ENCODE data around the gene TEX19.

Gene TEX19

GRCh38 chr17:82399041-82399441 lies 40.0 kb downstream of the TEX19 start:
- H2AFZ ChIP-seq (ENCODE audit: low read depth), result no peak overlapping the region
- peak overlapping the region; percentile 84; the same call in 1 of the 2 replicates for H3K4me2 ChIP-seq
- no peak overlapping the region for H3K9ac ChIP-seq
- H3K36me3 ChIP-seq (ENCODE audit: insufficient read depth), result no peaks in the 10 kb centered on the region
- H3K4me1 ChIP-seq (ENCODE audit: low read depth, poor library complexity, severe bottlenecking), result peaks cover 51% of the 10 kb centered on the region
- H3K27ac ChIP-seq, result no peak overlapping the region; the same call in 1 of the 2 replicates
- no peak for TF ChIP-seq CTCF (conservative IDR thresholded peaks at IDR 0.05; ENCODE audit: low read depth, low read length)
- H4K20me1 ChIP-seq (ENCODE audit: insufficient read depth), result no peaks in the 10 kb centered on the region
- no peaks in the 10 kb centered on the region for H3K27me3 ChIP-seq (ENCODE audit: insufficient read depth, low read depth)
- H3K4me3 ChIP-seq (IDR thresholded peaks at IDR 0.05; ENCODE audit: insufficient read depth, low read depth, low read length), result no peak overlapping the region
- H3K79me2 ChIP-seq (ENCODE audit: insufficient read depth, low read depth), result no peaks in the 10 kb centered on the region

- H3K9ac ChIP-seq, result no peak overlapping the region
- no peaks in the 10 kb centered on the region for H3K79me2 ChIP-seq (ENCODE audit: insufficient read depth, low read depth)
- H3K4me2 ChIP-seq, result peak overlapping the region; percentile 84
These were observed 40.6 kb downstream of the TEX19 start for GRCh38 chr17:82399601-82400101.

GRCh38 chr17:82400206-82400605 lies 41.2 kb downstream of the TEX19 start:
- peak overlapping the region; percentile 84 for H3K4me2 ChIP-seq
- H3K9ac ChIP-seq, result no peak overlapping the region

More at GRCh38 chr17:82399601-82400101, 40.6 kb downstream of the TEX19 start:
- no peak for TF ChIP-seq CTCF (conservative IDR thresholded peaks at IDR 0.05; ENCODE audit: low read depth, low read length)
- H3K4me1 ChIP-seq (ENCODE audit: low read depth, poor library complexity, severe bottlenecking), result peaks cover 57% of the 10 kb centered on the region
- no peaks in the 10 kb centered on the region for H3K36me3 ChIP-seq (ENCODE audit: insufficient read depth)
- H4K20me1 ChIP-seq (ENCODE audit: insufficient read depth), result no peaks in the 10 kb centered on the region
- H3K27ac ChIP-seq, result peak overlapping the region; percentile 84
- no peak overlapping the region for H2AFZ ChIP-seq (ENCODE audit: low read depth)
- H3K4me3 ChIP-seq (IDR thresholded peaks at IDR 0.05; ENCODE audit: insufficient read depth, low read depth, low read length), result no peak overlapping the region
- H3K27me3 ChIP-seq (ENCODE audit: insufficient read depth, low read depth), result no peaks in the 10 kb centered on the region

GRCh38 chr17:82400830-82401229 lies 41.8 kb downstream of the TEX19 start:
- Histone ChIP-seq H3K4me1 (ENCODE audit: low read depth, poor library complexity, severe bottlenecking) (peaks cover 69% of the 10 kb centered on the region), H3K36me3 (ENCODE audit: insufficient read depth) (no peaks in the 10 kb centered on the region), H4K20me1 (ENCODE audit: insufficient read depth) (no peaks in the 10 kb centered on the region), H3K27me3 (ENCODE audit: insufficient read depth, low read depth) (no peaks in the 10 kb centered on the region), H3K79me2 (ENCODE audit: insufficient read depth, low read depth) (no peaks in the 10 kb centered on the region), H2AFZ (ENCODE audit: low read depth) (peak overlapping the region; percentile 45; the same call in 1 of the 2 replicates), H3K9ac (peak overlapping the region; percentile 50; the same call in 1 of the 2 replicates), H3K4me3 (IDR thresholded peaks at IDR 0.05; ENCODE audit: insufficient read depth, low read depth, low read length) (no peak overlapping the region), H3K4me2 (peak overlapping the region; percentile 84), H3K27ac (peak overlapping the region; percentile 84)
- no peak for TF ChIP-seq CTCF (conservative IDR thresholded peaks at IDR 0.05; ENCODE audit: low read depth, low read length)

More at GRCh38 chr17:82400206-82400605, 41.2 kb downstream of the TEX19 start:
- H2AFZ ChIP-seq (ENCODE audit: low read depth), result no peak overlapping the region
- peaks cover 63% of the 10 kb centered on the region for H3K4me1 ChIP-seq (ENCODE audit: low read depth, poor library complexity, severe bottlenecking)
- H3K79me2 ChIP-seq (ENCODE audit: insufficient read depth, low read depth), result no peaks in the 10 kb centered on the region
- H3K27ac ChIP-seq, result peak overlapping the region; percentile 84
- no peaks in the 10 kb centered on the region for H3K36me3 ChIP-seq (ENCODE audit: insufficient read depth)
- H4K20me1 ChIP-seq (ENCODE audit: insufficient read depth), result no peaks in the 10 kb centered on the region
- no peaks in the 10 kb centered on the region for H3K27me3 ChIP-seq (ENCODE audit: insufficient read depth, low read depth)
- no peak overlapping the region for H3K4me3 ChIP-seq (IDR thresholded peaks at IDR 0.05; ENCODE audit: insufficient read depth, low read depth, low read length)
- TF ChIP-seq CTCF (conservative IDR thresholded peaks at IDR 0.05; ENCODE audit: low read depth, low read length), result no peak
